Measurements from ENCODE around the gene QSOX2.

Gene QSOX2

GRCh38 chr9:136230773-136231172 lies 14.8 kb downstream of the QSOX2 start:
- Histone ChIP-seq H3K4me3 (ENCODE audit: low read depth, low read length) (no peak overlapping the region), H3K36me3 (ENCODE audit: control insufficient read depth, insufficient read depth, low read length) (peaks cover 8% of the 10 kb centered on the region; the same call in 1 of the 2 replicates), H3K4me1 (ENCODE audit: control insufficient read depth, insufficient read depth, low read length) (no peaks in the 10 kb centered on the region), H3K9ac (ENCODE audit: low read depth, low read length) (no peak overlapping the region), H3K9me3 (ENCODE audit: control insufficient read depth, insufficient read depth, low read length) (no peaks in the 10 kb centered on the region), H3K27ac (ENCODE audit: low read depth, low read length) (no peak overlapping the region), H3K27me3 (ENCODE audit: control insufficient read depth, insufficient read depth, low read length) (no peaks in the 10 kb centered on the region)

GRCh38 chr9:136230365-136230764 lies 15.2 kb downstream of the QSOX2 start:
- Histone ChIP-seq H3K27me3 (ENCODE audit: control insufficient read depth, insufficient read depth, low read length) (no peaks in the 10 kb centered on the region), H3K27ac (ENCODE audit: low read depth, low read length) (no peak overlapping the region), H3K36me3 (ENCODE audit: control insufficient read depth, insufficient read depth, low read length) (peaks cover 7% of the 10 kb centered on the region; the same call in 1 of the 2 replicates), H3K9ac (ENCODE audit: low read depth, low read length) (no peak overlapping the region), H3K4me1 (ENCODE audit: control insufficient read depth, insufficient read depth, low read length) (no peaks in the 10 kb centered on the region), H3K4me3 (ENCODE audit: low read depth, low read length) (no peak overlapping the region), H3K9me3 (ENCODE audit: control insufficient read depth, insufficient read depth, low read length) (no peaks in the 10 kb centered on the region)

GRCh38 chr9:136229096-136230065 lies 16.2 kb downstream of the QSOX2 start:
- no peak overlapping the region for H3K27ac ChIP-seq (ENCODE audit: low read depth, low read length)
- H3K4me1 ChIP-seq (ENCODE audit: control insufficient read depth, insufficient read depth, low read length) = no peaks in the 10 kb centered on the region

GRCh38 chr9:136228107-136228875 lies 17.3 kb downstream of the QSOX2 start:
- Histone ChIP-seq H3K9me3 (ENCODE audit: control insufficient read depth, insufficient read depth, low read length) (no peaks in the 10 kb centered on the region), H3K9ac (ENCODE audit: low read depth, low read length) (no peak overlapping the region), H3K4me3 (ENCODE audit: low read depth, low read length) (no peak overlapping the region), H3K27me3 (ENCODE audit: control insufficient read depth, insufficient read depth, low read length) (no peaks in the 10 kb centered on the region), H3K4me1 (ENCODE audit: control insufficient read depth, insufficient read depth, low read length) (no peaks in the 10 kb centered on the region), H3K27ac (ENCODE audit: low read depth, low read length) (no peak overlapping the region), H3K36me3 (ENCODE audit: control insufficient read depth, insufficient read depth, low read length) (peaks cover 23% of the 10 kb centered on the region; the same call in 1 of the 2 replicates)

More at GRCh38 chr9:136229096-136230065, 16.2 kb downstream of the QSOX2 start:
- Histone ChIP-seq H3K9ac (ENCODE audit: low read depth, low read length) (no peak overlapping the region), H3K36me3 (ENCODE audit: control insufficient read depth, insufficient read depth, low read length) (peaks cover 12% of the 10 kb centered on the region; the same call in 1 of the 2 replicates), H3K9me3 (ENCODE audit: control insufficient read depth, insufficient read depth, low read length) (no peaks in the 10 kb centered on the region), H3K27me3 (ENCODE audit: control insufficient read depth, insufficient read depth, low read length) (no peaks in the 10 kb centered on the region), H3K4me3 (ENCODE audit: low read depth, low read length) (no peak overlapping the region)

- no peak overlapping the region for H3K9ac ChIP-seq (ENCODE audit: low read depth, low read length)
- no peaks in the 10 kb centered on the region for H3K4me1 ChIP-seq (ENCODE audit: control insufficient read depth, insufficient read depth, low read length)
Observed at GRCh38 chr9:136226680-136227407, 18.8 kb downstream of the QSOX2 start.

GRCh38 chr9:136225748-136226679 lies 19.6 kb downstream of the QSOX2 start:
- no peaks in the 10 kb centered on the region for H3K4me1 ChIP-seq (ENCODE audit: control insufficient read depth, insufficient read depth, low read length)
- no peaks in the 10 kb centered on the region for H3K27me3 ChIP-seq (ENCODE audit: control insufficient read depth, insufficient read depth, low read length)
- no peak overlapping the region for H3K27ac ChIP-seq (ENCODE audit: low read depth, low read length)
- no peaks in the 10 kb centered on the region for H3K9me3 ChIP-seq (ENCODE audit: control insufficient read depth, insufficient read depth, low read length)
- no peak overlapping the region for H3K4me3 ChIP-seq (ENCODE audit: low read depth, low read length)
- peaks cover 32% of the 10 kb centered on the region; the same call in 1 of the 2 replicates for H3K36me3 ChIP-seq (ENCODE audit: control insufficient read depth, insufficient read depth, low read length)
- H3K9ac ChIP-seq (ENCODE audit: low read depth, low read length) = no peak overlapping the region

More at GRCh38 chr9:136226680-136227407, 18.8 kb downstream of the QSOX2 start:
- H3K27me3 ChIP-seq (ENCODE audit: control insufficient read depth, insufficient read depth, low read length) = no peaks in the 10 kb centered on the region
- peaks cover 28% of the 10 kb centered on the region; the same call in 1 of the 2 replicates for H3K36me3 ChIP-seq (ENCODE audit: control insufficient read depth, insufficient read depth, low read length)
- no peak overlapping the region for H3K4me3 ChIP-seq (ENCODE audit: low read depth, low read length)
- H3K27ac ChIP-seq (ENCODE audit: low read depth, low read length) = no peak overlapping the region
- no peaks in the 10 kb centered on the region for H3K9me3 ChIP-seq (ENCODE audit: control insufficient read depth, insufficient read depth, low read length)

GRCh38 chr9:136225366-136225747 lies 20.3 kb downstream of the QSOX2 start:
- Histone ChIP-seq H3K4me3 (ENCODE audit: low read depth, low read length) (no peak overlapping the region), H3K9me3 (ENCODE audit: control insufficient read depth, insufficient read depth, low read length) (no peaks in the 10 kb centered on the region), H3K4me1 (ENCODE audit: control insufficient read depth, insufficient read depth, low read length) (no peaks in the 10 kb centered on the region), H3K36me3 (ENCODE audit: control insufficient read depth, insufficient read depth, low read length) (peaks cover 31% of the 10 kb centered on the region; the same call in 1 of the 2 replicates), H3K27me3 (ENCODE audit: control insufficient read depth, insufficient read depth, low read length) (no peaks in the 10 kb centered on the region), H3K27ac (ENCODE audit: low read depth, low read length) (no peak overlapping the region), H3K9ac (ENCODE audit: low read depth, low read length) (no peak overlapping the region)

GRCh38 chr9:136223871-136224640 lies 21.6 kb downstream of the QSOX2 start:
- Histone ChIP-seq H3K9ac (ENCODE audit: low read depth, low read length) (no peak overlapping the region), H3K9me3 (ENCODE audit: control insufficient read depth, insufficient read depth, low read length) (no peaks in the 10 kb centered on the region), H3K4me1 (ENCODE audit: control insufficient read depth, insufficient read depth, low read length) (no peaks in the 10 kb centered on the region), H3K4me3 (ENCODE audit: low read depth, low read length) (no peak overlapping the region), H3K27ac (ENCODE audit: low read depth, low read length) (no peak overlapping the region), H3K36me3 (ENCODE audit: control insufficient read depth, insufficient read depth, low read length) (peaks cover 38% of the 10 kb centered on the region), H3K27me3 (ENCODE audit: control insufficient read depth, insufficient read depth, low read length) (no peaks in the 10 kb centered on the region)

GRCh38 chr9:136222906-136223285 lies 22.7 kb downstream of the QSOX2 start:
- H3K4me3 ChIP-seq (ENCODE audit: low read depth, low read length) = no peak overlapping the region
- no peaks in the 10 kb centered on the region for H3K27me3 ChIP-seq (ENCODE audit: control insufficient read depth, insufficient read depth, low read length)
- no peak overlapping the region for H3K9ac ChIP-seq (ENCODE audit: low read depth, low read length)
- no peaks in the 10 kb centered on the region for H3K9me3 ChIP-seq (ENCODE audit: control insufficient read depth, insufficient read depth, low read length)
- no peaks in the 10 kb centered on the region for H3K4me1 ChIP-seq (ENCODE audit: control insufficient read depth, insufficient read depth, low read length)
- H3K36me3 ChIP-seq (ENCODE audit: control insufficient read depth, insufficient read depth, low read length) = peaks cover 42% of the 10 kb centered on the region
- H3K27ac ChIP-seq (ENCODE audit: low read depth, low read length) = no peak overlapping the region
